Measurements from ENCODE around the gene SLC16A12. TPM values are rescaled to one million over a fixed set of nuclear protein-coding genes. Genes with fewer than 3 reads are reported as not detected.
A peak's percentile ranks its signal among the peaks of the same experiment; 100 is the strongest.

SLC16A12 gene
- total and polyA plus RNA-seq, 10 of the 15 experiments (the other 5 are each of a cell fraction or from before 2014, with no cell fraction given) = not detected

DNA sequence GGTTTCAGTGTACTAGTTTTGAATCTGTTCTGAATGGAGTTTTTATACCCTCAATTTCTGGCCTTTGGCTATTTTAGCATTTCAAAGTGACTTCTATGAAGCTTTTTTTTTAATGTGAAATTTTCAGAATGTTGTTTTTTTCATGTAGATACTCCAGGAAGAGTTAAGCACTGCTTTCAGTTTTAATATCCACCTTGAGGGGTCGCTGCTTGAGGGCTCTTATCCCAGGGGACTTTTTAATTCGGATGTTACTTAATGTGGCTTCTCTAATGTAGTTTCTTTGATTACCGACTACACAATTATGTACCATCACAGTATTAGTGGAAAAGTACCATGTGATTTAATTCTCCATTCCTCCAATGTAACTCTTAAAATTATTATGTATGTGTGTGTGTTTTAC, 115.8 kb downstream of the SLC16A12 start (continued):
- TF ChIP-seq LARP7 (IDR thresholded peaks at IDR 0.05) = no peak
- TF ChIP-seq DPF2 (IDR thresholded peaks at IDR 0.05) = no peak
- TF ChIP-seq ZNF24 (IDR thresholded peaks at IDR 0.05) = no peak
- peak; percentile 50; the same call in 1 of the 2 replicates for TF ChIP-seq MTA2 (IDR thresholded peaks at IDR 0.05; ENCODE audit: low read depth)
- TF ChIP-seq, protein P1, sequence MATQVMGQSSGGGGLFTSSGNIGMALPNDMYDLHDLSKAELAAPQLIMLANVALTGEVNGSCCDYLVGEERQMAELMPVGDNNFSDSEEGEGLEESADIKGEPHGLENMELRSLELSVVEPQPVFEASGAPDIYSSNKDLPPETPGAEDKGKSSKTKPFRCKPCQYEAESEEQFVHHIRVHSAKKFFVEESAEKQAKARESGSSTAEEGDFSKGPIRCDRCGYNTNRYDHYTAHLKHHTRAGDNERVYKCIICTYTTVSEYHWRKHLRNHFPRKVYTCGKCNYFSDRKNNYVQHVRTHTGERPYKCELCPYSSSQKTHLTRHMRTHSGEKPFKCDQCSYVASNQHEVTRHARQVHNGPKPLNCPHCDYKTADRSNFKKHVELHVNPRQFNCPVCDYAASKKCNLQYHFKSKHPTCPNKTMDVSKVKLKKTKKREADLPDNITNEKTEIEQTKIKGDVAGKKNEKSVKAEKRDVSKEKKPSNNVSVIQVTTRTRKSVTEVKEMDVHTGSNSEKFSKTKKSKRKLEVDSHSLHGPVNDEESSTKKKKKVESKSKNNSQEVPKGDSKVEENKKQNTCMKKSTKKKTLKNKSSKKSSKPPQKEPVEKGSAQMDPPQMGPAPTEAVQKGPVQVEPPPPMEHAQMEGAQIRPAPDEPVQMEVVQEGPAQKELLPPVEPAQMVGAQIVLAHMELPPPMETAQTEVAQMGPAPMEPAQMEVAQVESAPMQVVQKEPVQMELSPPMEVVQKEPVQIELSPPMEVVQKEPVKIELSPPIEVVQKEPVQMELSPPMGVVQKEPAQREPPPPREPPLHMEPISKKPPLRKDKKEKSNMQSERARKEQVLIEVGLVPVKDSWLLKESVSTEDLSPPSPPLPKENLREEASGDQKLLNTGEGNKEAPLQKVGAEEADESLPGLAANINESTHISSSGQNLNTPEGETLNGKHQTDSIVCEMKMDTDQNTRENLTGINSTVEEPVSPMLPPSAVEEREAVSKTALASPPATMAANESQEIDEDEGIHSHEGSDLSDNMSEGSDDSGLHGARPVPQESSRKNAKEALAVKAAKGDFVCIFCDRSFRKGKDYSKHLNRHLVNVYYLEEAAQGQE (IDR thresholded peaks at IDR 0.05; ENCODE audit: low read depth, low read length) = no peak
- no peak for TF ChIP-seq CHD1 (IDR thresholded peaks at IDR 0.05; ENCODE audit: low read depth, low read length)
- TF ChIP-seq POLR2AphosphoS2 (IDR thresholded peaks at IDR 0.05; ENCODE audit: low read depth, low read length) = no peak
- no peak for TF ChIP-seq STAT3 (IDR thresholded peaks at IDR 0.05; ENCODE audit: low read depth, low read length)
- peak; percentile 27; the same call in 1 of the 2 replicates for TF ChIP-seq RAD21 (IDR thresholded peaks at IDR 0.05; ENCODE audit: insufficient read depth, low read depth, low read length)
- TF ChIP-seq, protein P2, sequence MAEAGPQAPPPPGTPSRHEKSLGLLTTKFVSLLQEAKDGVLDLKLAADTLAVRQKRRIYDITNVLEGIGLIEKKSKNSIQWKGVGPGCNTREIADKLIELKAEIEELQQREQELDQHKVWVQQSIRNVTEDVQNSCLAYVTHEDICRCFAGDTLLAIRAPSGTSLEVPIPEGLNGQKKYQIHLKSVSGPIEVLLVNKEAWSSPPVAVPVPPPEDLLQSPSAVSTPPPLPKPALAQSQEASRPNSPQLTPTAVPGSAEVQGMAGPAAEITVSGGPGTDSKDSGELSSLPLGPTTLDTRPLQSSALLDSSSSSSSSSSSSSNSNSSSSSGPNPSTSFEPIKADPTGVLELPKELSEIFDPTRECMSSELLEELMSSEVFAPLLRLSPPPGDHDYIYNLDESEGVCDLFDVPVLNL (IDR thresholded peaks at IDR 0.05; ENCODE audit: low read depth, low read length) = no peak
- TF ChIP-seq PAX5 (IDR thresholded peaks at IDR 0.05; ENCODE audit: borderline replicate concordance, low read depth, low read length) = no peak
- TF ChIP-seq NFIC (IDR thresholded peaks at IDR 0.05; ENCODE audit: low read depth, low read length) = no peak
- no peak for TF ChIP-seq CREM (IDR thresholded peaks at IDR 0.05; ENCODE audit: low read depth)
- TF ChIP-seq ZNF207 (IDR thresholded peaks at IDR 0.05; ENCODE audit: borderline replicate concordance) = no peak
- no peak for TF ChIP-seq SIN3A (IDR thresholded peaks at IDR 0.05; ENCODE audit: low read depth, low read length)
- no peak for TF ChIP-seq NBN (IDR thresholded peaks at IDR 0.05)
- TF ChIP-seq, protein P3, sequence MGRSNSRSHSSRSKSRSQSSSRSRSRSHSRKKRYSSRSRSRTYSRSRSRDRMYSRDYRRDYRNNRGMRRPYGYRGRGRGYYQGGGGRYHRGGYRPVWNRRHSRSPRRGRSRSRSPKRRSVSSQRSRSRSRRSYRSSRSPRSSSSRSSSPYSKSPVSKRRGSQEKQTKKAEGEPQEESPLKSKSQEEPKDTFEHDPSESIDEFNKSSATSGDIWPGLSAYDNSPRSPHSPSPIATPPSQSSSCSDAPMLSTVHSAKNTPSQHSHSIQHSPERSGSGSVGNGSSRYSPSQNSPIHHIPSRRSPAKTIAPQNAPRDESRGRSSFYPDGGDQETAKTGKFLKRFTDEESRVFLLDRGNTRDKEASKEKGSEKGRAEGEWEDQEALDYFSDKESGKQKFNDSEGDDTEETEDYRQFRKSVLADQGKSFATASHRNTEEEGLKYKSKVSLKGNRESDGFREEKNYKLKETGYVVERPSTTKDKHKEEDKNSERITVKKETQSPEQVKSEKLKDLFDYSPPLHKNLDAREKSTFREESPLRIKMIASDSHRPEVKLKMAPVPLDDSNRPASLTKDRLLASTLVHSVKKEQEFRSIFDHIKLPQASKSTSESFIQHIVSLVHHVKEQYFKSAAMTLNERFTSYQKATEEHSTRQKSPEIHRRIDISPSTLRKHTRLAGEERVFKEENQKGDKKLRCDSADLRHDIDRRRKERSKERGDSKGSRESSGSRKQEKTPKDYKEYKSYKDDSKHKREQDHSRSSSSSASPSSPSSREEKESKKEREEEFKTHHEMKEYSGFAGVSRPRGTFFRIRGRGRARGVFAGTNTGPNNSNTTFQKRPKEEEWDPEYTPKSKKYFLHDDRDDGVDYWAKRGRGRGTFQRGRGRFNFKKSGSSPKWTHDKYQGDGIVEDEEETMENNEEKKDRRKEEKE (IDR thresholded peaks at IDR 0.05) = no peak
- TF ChIP-seq CBX3 (IDR thresholded peaks at IDR 0.05; ENCODE audit: borderline replicate concordance, low read depth) = no peak
- no peak for TF ChIP-seq FOS (IDR thresholded peaks at IDR 0.05; ENCODE audit: borderline replicate concordance, extremely low read depth, insufficient read length)
- no peak for TF ChIP-seq SUZ12 (IDR thresholded peaks at IDR 0.05; ENCODE audit: unreplicated experiment)
- TF ChIP-seq IKZF2 (IDR thresholded peaks at IDR 0.05) = no peak
- TF ChIP-seq MTA3 (IDR thresholded peaks at IDR 0.05; ENCODE audit: borderline replicate concordance, low read length) = no peak
- TF ChIP-seq, protein P4, sequence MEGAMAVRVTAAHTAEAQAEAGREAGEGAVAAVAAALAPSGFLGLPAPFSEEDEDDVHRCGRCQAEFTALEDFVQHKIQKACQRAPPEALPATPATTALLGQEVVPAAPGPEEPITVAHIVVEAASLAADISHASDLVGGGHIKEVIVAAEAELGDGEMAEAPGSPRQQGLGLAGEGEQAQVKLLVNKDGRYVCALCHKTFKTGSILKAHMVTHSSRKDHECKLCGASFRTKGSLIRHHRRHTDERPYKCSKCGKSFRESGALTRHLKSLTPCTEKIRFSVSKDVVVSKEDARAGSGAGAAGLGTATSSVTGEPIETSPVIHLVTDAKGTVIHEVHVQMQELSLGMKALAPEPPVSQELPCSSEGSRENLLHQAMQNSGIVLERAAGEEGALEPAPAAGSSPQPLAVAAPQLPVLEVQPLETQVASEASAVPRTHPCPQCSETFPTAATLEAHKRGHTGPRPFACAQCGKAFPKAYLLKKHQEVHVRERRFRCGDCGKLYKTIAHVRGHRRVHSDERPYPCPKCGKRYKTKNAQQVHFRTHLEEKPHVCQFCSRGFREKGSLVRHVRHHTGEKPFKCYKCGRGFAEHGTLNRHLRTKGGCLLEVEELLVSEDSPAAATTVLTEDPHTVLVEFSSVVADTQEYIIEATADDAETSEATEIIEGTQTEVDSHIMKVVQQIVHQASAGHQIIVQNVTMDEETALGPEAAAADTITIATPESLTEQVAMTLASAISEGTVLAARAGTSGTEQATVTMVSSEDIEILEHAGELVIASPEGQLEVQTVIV (IDR thresholded peaks at IDR 0.05; ENCODE audit: borderline replicate concordance, partially characterized antibody) = no peak
- no peak for TF ChIP-seq ASH2L (IDR thresholded peaks at IDR 0.05; ENCODE audit: borderline replicate concordance, low read depth)
